Choroid plexus epithelial cell (primary cell): ENCODE measurements around the gene IL1RL2.

Source experiments
- DNase-seq: peaks from one replicate; pipeline ENCODE4 v3.0.0-alpha.2; 2010; ENCODE audit warnings: low read depth
- H3K4me3 ChIP-seq: 2 replicates; pipeline ENCODE4 v1.5.1; 2011; ENCODE audit warnings: low read depth, mild to moderate bottlenecking, control low read depth, low read length, moderate library complexity
- TF ChIP-seq, protein P1 (sequence below): conservative IDR thresholded peaks from 2 replicates; pipeline ENCODE4 v1.5.1; 2011; ENCODE audit warnings: low read depth, mild to moderate bottlenecking, control low read depth, inconsistent platforms, low read length, moderate library complexity

Gene IL1RL2

DNA sequence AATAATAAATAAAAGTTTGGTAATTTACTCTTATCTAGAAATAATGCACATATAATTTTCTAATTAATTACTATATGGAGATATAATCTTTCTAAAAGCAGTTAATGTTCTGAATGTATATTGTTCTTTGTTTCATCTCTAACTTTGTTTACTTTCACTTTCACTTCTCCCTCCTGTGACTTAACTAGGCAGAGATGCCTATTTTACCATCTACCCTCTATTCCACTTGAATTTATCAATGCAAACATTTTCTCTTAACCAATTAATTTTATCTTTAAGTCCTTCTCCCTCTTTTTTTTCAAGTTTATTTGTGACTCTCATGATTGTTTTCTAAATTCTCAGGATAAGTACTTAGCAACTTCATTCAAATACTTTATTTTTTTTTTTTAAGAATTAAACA lies 69.5 kb downstream of the IL1RL2 start:
- H3K4me3 ChIP-seq: no peak overlapping the region
- TF ChIP-seq, protein P1, sequence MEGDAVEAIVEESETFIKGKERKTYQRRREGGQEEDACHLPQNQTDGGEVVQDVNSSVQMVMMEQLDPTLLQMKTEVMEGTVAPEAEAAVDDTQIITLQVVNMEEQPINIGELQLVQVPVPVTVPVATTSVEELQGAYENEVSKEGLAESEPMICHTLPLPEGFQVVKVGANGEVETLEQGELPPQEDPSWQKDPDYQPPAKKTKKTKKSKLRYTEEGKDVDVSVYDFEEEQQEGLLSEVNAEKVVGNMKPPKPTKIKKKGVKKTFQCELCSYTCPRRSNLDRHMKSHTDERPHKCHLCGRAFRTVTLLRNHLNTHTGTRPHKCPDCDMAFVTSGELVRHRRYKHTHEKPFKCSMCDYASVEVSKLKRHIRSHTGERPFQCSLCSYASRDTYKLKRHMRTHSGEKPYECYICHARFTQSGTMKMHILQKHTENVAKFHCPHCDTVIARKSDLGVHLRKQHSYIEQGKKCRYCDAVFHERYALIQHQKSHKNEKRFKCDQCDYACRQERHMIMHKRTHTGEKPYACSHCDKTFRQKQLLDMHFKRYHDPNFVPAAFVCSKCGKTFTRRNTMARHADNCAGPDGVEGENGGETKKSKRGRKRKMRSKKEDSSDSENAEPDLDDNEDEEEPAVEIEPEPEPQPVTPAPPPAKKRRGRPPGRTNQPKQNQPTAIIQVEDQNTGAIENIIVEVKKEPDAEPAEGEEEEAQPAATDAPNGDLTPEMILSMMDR: no peak
- peak; percentile 40 for DNase-seq

DNA sequence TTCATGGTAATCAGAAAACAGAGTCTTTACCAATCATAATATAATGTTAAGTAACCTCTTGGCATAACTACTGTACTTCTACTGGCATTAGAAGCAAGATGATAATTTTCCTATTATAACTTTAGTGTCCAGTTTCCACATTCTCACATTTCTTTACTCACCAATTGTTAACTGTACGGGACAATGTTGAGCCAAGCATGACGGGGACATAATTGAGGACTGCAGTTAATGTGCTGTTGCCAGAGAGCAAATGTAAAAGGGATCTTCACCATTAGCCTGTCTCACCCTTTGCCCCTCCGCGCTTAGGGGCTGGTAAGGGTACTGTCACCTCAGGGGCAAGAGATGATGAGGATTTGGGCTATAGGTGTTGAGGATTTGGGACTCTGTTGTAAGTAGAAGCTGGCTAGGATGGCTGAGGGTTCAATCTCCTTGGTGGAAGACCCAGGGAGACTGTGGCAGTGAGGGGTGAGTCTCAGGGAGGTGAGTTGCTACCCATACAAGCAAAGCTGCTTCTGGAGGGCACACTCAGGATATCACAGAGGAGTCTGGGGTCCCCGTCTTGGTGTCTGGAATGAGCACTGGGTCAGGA lies 70.1 kb downstream of the IL1RL2 start:
- TF ChIP-seq, protein P1: no peak
- DNase-seq: no peak
- H3K4me3 ChIP-seq: no peak overlapping the region

DNA sequence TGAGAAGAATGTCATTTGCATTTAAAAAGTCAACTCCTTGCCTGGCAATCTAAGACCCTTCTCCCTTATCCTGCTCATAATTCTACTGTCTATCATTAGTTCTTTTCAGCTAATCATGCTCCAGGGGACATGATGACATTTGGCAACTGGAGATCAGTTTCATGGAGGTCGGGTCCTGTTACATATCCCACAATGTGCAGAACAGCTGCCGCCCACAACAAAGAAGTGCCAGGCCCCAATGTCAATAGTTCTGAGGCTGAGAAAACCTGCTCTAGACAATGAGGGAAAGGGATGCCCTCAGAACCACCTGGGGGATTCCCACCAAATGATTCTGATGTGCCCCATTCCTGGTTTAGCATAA lies 71.2 kb downstream of the IL1RL2 start:
- TF ChIP-seq, protein P1: no peak
- no peak overlapping the region for H3K4me3 ChIP-seq
- DNase-seq: no peak

DNA sequence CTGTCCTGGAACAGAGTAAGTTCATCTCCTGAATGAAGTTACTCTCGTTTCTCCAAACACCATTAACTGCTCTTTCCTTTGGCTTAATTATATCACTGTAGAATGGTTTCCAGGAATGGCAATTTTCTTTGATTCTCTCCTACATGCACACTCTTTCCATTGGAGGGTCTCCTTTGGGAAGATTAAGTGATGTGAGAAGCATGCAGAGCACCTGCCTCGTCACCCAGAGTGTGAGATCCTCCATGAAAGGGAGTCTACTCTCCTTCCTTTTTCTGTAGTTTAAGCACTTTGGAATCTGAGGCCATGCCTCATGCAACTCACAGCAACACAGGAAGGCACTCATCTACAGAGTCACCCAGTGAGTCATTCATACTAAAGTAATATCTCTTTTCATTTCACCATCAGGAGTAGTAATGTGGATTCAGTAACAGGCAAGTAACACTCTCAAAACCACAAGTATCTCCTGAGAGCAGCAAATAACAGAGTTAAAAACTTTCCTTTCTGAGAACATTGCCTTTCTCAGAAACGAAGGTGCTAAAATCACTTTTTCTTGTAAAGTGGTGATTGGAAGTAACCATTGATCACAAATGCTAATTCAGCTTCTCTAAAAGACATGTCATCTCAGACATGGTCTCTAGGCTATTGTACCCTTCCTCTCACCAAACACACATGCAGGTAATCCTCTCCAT lies 71.7 kb downstream of the IL1RL2 start:
- no peak overlapping the region for H3K4me3 ChIP-seq
- DNase-seq: peak; percentile 98
- TF ChIP-seq, protein P1: no peak

DNA sequence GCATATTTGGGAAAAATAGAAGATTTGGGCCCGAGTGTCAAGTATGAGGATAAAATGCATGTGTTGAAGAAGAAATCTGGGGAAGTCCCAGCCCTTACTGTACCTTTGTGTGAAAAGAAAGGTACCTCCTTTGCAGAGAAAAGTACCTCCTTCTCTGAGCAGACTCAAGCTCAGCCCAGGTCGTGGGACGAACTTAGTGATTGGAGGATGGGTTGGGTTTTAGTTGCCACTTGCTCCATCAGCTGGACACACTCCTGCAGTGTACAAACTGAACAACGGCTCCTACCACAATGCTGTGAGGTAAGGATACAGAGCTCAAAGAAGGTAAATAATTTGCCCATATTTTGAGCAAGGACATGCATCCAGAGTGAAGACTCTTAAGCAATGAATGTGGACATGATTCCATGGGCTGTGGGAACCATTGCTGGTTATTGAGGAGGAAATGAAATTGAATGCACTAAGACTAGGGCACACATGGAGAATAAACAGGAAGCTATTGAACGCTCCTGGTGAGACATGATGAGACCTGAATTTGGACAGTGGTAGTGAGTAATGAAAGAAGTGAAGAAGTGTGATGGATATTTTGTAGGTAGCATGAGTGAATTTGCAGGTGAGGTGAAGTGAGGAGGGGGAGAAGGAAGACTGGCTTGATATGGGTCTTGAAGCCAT lies 74.8 kb downstream of the IL1RL2 start:
- DNase-seq: no peak
- TF ChIP-seq, protein P1: no peak
- H3K4me3 ChIP-seq: no peak overlapping the region

DNA sequence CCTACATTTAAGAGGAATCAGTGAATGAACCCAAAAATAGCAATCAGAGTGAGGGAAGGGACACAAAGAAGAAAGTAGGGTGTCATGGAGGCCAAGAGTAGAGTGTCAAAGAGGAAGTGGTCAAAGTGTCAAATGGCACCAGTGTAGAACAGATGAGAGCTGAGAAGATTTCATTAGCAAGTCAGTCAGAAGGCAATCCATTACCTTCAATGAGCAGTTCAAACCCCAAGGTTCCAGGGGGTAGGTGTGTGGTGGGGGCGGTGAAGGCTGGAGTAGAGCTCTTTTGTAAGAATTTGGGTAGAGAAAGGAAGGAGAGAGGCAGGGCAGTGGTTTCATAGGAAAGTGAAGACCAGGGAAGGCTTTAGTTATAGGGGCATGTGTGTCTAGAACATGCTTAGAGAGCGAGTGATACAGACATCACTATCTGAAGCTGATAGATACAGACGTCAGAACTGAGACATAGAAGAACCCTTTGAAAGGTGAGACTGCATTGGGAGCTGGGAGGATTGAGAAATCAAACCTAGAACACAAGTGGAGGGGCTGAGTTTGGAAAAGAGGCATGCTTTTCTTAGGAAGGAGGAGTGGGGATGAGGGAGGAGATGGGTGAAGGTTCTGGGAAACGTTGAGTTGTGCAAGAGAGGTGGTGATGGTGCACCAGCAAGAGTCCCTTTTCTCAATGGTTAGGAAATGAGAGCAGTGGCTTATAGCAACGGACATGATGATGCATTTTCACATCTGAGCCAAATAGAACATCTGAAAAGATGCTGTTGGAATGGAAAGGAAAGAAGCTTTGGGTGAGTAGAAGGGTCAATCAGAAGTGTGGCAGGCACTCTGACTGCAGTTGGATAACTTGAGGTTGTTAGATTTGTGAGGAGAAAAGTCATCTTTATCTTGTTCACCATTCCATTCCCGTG lies 75.7 kb downstream of the IL1RL2 start:
- TF ChIP-seq, protein P1: no peak
- no peak overlapping the region for H3K4me3 ChIP-seq
- peak; percentile 63 for DNase-seq
